RWPE2 (cell line): ENCODE measurements around the gene BMP6.
"Not testable (repeated sequence)": the region's sequence is repeated elsewhere in the genome, so short reads cannot be mapped to it uniquely, and the experiment has no call there.

Source experiments
- ATAC-seq: fragments of 200-7000 bp; cut with Tn5 transposase; 3 replicates; pipeline ENCODE4 v1.9.1; 2021; ENCODE audit warnings: low read depth
- DNase-seq: peaks from one replicate; pipeline ENCODE4 v3.0.0-alpha.2; 2020; ENCODE audit warnings: low spot score
- H3K27ac ChIP-seq: fragments of 450-650 bp; 2 replicates; pipeline ENCODE4 v1.5.1; 2017; ENCODE audit warnings: mild to moderate bottlenecking; ENCODE audit not compliant: poor library complexity, severe bottlenecking
- H3K27me3 ChIP-seq: fragments of 250-450 bp; sonication (Bioruptor Pico); 2 replicates; pipeline ENCODE4 v1.5.1; 2021; ENCODE audit warnings: mild to moderate bottlenecking, moderate library complexity; ENCODE audit not compliant: insufficient read depth, poor library complexity, severe bottlenecking
- H3K36me3 ChIP-seq: fragments of 250-450 bp; sonication (Bioruptor Pico); 2 replicates; pipeline ENCODE4 v1.5.1; 2020; ENCODE audit warnings: low read depth, mild to moderate bottlenecking, moderate library complexity
- H3K4me1 ChIP-seq: fragments of 250-450 bp; sonication (Bioruptor Pico); 2 replicates; pipeline ENCODE4 v1.5.1; 2021; ENCODE audit warnings: mild to moderate bottlenecking, moderate library complexity; ENCODE audit not compliant: insufficient read depth, poor library complexity, severe bottlenecking
- H3K4me3 ChIP-seq: fragments of 250-450 bp; sonication (Bioruptor Pico); 2 replicates; pipeline ENCODE4 v1.5.1; 2021; ENCODE audit warnings: mild to moderate bottlenecking, moderate library complexity; ENCODE audit not compliant: severe bottlenecking
- H3K9me3 ChIP-seq: fragments of 250-450 bp; sonication (Bioruptor Pico); 2 replicates; pipeline ENCODE4 v1.5.1; 2021; ENCODE audit warnings: mild to moderate bottlenecking, moderate library complexity; ENCODE audit not compliant: severe bottlenecking
- CTCF ChIP-seq: fragments of 450-650 bp; IDR thresholded peaks from one replicate; pipeline ENCODE4 v1.5.1; 2017; ENCODE audit warnings: mild to moderate bottlenecking, moderate library complexity; ENCODE audit not compliant: poor library complexity, severe bottlenecking

BMP6 gene

GRCh38 chr6:7888587-7889357, 162.9 kb downstream of the BMP6 start:
- Histone ChIP-seq H3K36me3 (peaks cover 97% of the 10 kb centered on the region), H3K9me3 (no peaks in the 10 kb centered on the region), H3K4me1 (no peaks in the 10 kb centered on the region), H3K27me3 (no peaks in the 10 kb centered on the region), H3K27ac (no peak overlapping the region), H3K4me3 (no peak overlapping the region)
- no peak for DNase-seq
- no peak for TF ChIP-seq CTCF
- ATAC-seq = no peak

GRCh38 chr6:7891078-7891872, 165.4 kb downstream of the BMP6 start:
- no peaks in the 10 kb centered on the region for H3K4me1 ChIP-seq
- no peak for ATAC-seq
- no peak for TF ChIP-seq CTCF
- no peaks in the 10 kb centered on the region for H3K9me3 ChIP-seq
- H3K36me3 ChIP-seq = peaks cover 92% of the 10 kb centered on the region
- no peak overlapping the region for H3K4me3 ChIP-seq
- H3K27me3 ChIP-seq = no peaks in the 10 kb centered on the region
- no peak for DNase-seq
- H3K27ac ChIP-seq = no peak overlapping the region

GRCh38 chr6:7892367-7892766, 166.5 kb downstream of the BMP6 start:
- H3K9me3 ChIP-seq, DNase-seq, ATAC-seq, H3K4me3 ChIP-seq, H3K27me3 ChIP-seq, H3K27ac ChIP-seq, H3K4me1 ChIP-seq: not testable (repeated sequence)
- peaks cover 94% of the 10 kb centered on the region for H3K36me3 ChIP-seq

- H3K9me3 ChIP-seq = no peaks in the 10 kb centered on the region
- no peak for TF ChIP-seq CTCF
- peaks cover 94% of the 10 kb centered on the region for H3K36me3 ChIP-seq
- H3K27ac ChIP-seq = no peak overlapping the region
- no peak overlapping the region for H3K4me3 ChIP-seq
- H3K27me3 ChIP-seq = no peaks in the 10 kb centered on the region
- H3K4me1 ChIP-seq = no peaks in the 10 kb centered on the region
- ATAC-seq (no peak), DNase-seq (no peak)
Observed at GRCh38 chr6:7893342-7893741, 167.4 kb downstream of the BMP6 start.

GRCh38 chr6:7894262-7895124, 168.6 kb downstream of the BMP6 start:
- H3K4me1 ChIP-seq = no peaks in the 10 kb centered on the region
- no peaks in the 10 kb centered on the region for H3K27me3 ChIP-seq
- no peak for ATAC-seq
- H3K4me3 ChIP-seq = no peak overlapping the region
- H3K27ac ChIP-seq = no peak overlapping the region
- no peak for TF ChIP-seq CTCF
- peaks cover 94% of the 10 kb centered on the region for H3K36me3 ChIP-seq
- no peaks in the 10 kb centered on the region for H3K9me3 ChIP-seq
- DNase-seq = no peak
